K562 (cell line): ENCODE measurements around the gene ZNF106.

ENCODE experiments used
- GATA2 ChIP-seq: sonication (generic); formaldehyde crosslinking; IDR thresholded peaks from 2 replicates; pipeline ENCODE4 v1.4.0; 2020; ENCODE audit warnings: mild to moderate bottlenecking, missing genetic modification reagents
- KDM2B ChIP-seq: fragments of 250-450 bp; sonication (Bioruptor Pico); IDR thresholded peaks from 2 replicates; pipeline ENCODE4 v1.8.0; 2021; ENCODE audit warnings: mild to moderate bottlenecking, moderate library complexity
- NCOA2 ChIP-seq, 2 experiments: fragments of 450-650 bp; IDR thresholded peaks; 2 replicates each; pipeline ENCODE4 v1.6.1; 2018; ENCODE audit warnings: mild to moderate bottlenecking in 2 of 2, moderate library complexity in 1 of 2; ENCODE audit not compliant: partially characterized antibody in 2 of 2

DNA sequence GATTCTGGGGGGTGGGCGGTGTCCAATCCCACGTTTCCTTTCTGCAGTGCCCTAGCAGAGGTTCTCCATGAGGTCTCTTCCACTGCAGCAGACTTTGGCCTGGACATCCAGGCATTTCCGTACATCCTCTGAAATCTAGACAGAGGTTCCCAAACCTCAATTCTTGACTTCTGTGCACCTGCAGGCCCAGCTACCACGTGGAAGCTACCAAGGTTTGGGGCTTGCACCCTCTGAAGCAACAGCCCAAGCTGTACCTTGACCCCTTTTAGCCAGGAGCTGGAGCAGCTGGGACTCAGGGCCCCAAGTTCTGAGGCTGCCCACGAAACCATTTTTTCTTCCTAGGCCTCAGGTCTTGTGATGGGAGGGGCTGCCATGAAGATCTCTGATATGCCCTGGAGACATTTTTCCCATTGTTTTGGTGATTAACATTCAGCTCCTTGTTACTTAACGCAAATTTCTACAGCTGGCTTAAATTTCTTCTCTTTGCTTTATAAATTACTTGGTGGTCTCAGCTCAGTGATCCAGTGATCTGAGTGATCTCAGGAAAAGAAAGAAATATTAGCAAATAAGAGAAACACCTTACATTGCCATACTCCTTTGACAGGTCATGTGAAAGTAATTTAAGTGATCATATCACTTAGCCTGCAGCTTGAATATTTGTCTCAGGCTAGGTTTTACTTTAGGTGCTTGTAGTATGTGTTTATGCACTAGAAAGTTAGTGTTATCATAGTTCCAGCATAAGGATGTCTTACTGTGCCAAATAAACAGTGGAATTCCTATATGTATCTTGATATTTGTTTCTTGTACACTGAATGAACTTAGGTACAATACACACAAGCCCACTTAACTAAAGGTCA, 7.5 kb upstream of the ZNF106 start:
- TF ChIP-seq NCOA2 (IDR thresholded peaks at IDR 0.05; ENCODE audit: partially characterized antibody in 2 of 2) (no peak), GATA2 (CRISPR knock-in tag) (no peak), KDM2B (CRISPR knock-in tag) (no peak)
